Measurements from ENCODE around the gene SRXN1. TPM values are rescaled to one million over a fixed set of nuclear protein-coding genes. Genes with fewer than 3 reads are reported as not detected.
A peak's percentile ranks its signal among the peaks of the same experiment; 100 is the strongest.

SRXN1 gene
- 10 to 100 TPM; 16.2 to 30.2 (median 21.1) TPM for total RNA-seq

GRCh38 chr20:653110-653589, at the start of gene SRXN1:
TSS of gene SRXN1 (minus strand) at chr20:653200. CDS start at chr20:653185, 15 bp downstream.
- TF ChIP-seq POLR2A (IDR thresholded peaks at IDR 0.05) = no peak
- peak in 1 of 3 donors; percentile 22 for TF ChIP-seq POLR2AphosphoS5 (IDR thresholded peaks at IDR 0.05)
- TF ChIP-seq CTCF (IDR thresholded peaks at IDR 0.05) = peak in 1 of 3 donors; percentile 56

GRCh38 chr20:701401-702129, 48.6 kb upstream of the SRXN1 start:
- peaks cover 0 to 56% of the 10 kb centered on the region in 2 donors for H3K27me3 ChIP-seq
- peak in 1 of 2 donors; percentile 48 for DNase-seq (ENCODE audit: low spot score in 2 of 2)
- H3K9me3 ChIP-seq = no peaks in the 10 kb centered on the region
- intact Hi-C loops (cut with DNase I; ENCODE audit: low total_unique reads) = no loop called here
- no peak overlapping the region for H3K27ac ChIP-seq
- H3K4me1 ChIP-seq = no peaks in the 10 kb centered on the region
- H3K4me3 ChIP-seq = no peak overlapping the region
- H3K36me3 ChIP-seq = no peaks in the 10 kb centered on the region
- TF ChIP-seq POLR2A (IDR thresholded peaks at IDR 0.05) (no peak), POLR2AphosphoS5 (IDR thresholded peaks at IDR 0.05) (no peak), CTCF (IDR thresholded peaks at IDR 0.05) (no peak)

More at GRCh38 chr20:653110-653589, at the start of gene SRXN1:
- H3K4me1 ChIP-seq = no peaks in the 10 kb centered on the region
- H3K4me3 ChIP-seq = peak within 1 kb of the TSS; percentile 58 to 82 (median 72)
- H3K36me3 ChIP-seq = peaks cover 6% of the 10 kb centered on the region
- intact Hi-C loops (cut with DNase I; ENCODE audit: low total_unique reads) = no loop called here
- peak within 1 kb of the TSS; percentile 83 to 89 for H3K27ac ChIP-seq
- no peaks in the 10 kb centered on the region for H3K27me3 ChIP-seq
- H3K9me3 ChIP-seq = peaks cover 0 to 5% of the 10 kb centered on the region in 2 donors
- peak; percentile 78 to 82 for DNase-seq (ENCODE audit: low spot score in 2 of 2)

GRCh38 chr20:699811-700338, 46.9 kb upstream of the SRXN1 start:
- H3K4me1 ChIP-seq = no peaks in the 10 kb centered on the region
- H3K9me3 ChIP-seq = no peaks in the 10 kb centered on the region
- peaks cover 0 to 42% of the 10 kb centered on the region in 2 donors for H3K27me3 ChIP-seq
- TF ChIP-seq CTCF (IDR thresholded peaks at IDR 0.05) = no peak
- no peak for TF ChIP-seq POLR2AphosphoS5 (IDR thresholded peaks at IDR 0.05)
- TF ChIP-seq POLR2A (IDR thresholded peaks at IDR 0.05) = no peak
- intact Hi-C loops (cut with DNase I; ENCODE audit: low total_unique reads) = no loop called here
- no peaks in the 10 kb centered on the region for H3K36me3 ChIP-seq
- peak in 1 of 2 donors; percentile 31 for DNase-seq (ENCODE audit: low spot score in 2 of 2)
- no peak overlapping the region for H3K4me3 ChIP-seq
- no peak overlapping the region for H3K27ac ChIP-seq

- H3K36me3 ChIP-seq = no peaks in the 10 kb centered on the region
- no peaks in the 10 kb centered on the region for H3K4me1 ChIP-seq
- H3K9me3 ChIP-seq = no peaks in the 10 kb centered on the region
- TF ChIP-seq POLR2AphosphoS5 (IDR thresholded peaks at IDR 0.05) = no peak
- TF ChIP-seq CTCF (IDR thresholded peaks at IDR 0.05) = no peak
- TF ChIP-seq POLR2A (IDR thresholded peaks at IDR 0.05) = no peak
- peaks cover 0 to 42% of the 10 kb centered on the region in 2 donors for H3K27me3 ChIP-seq
- H3K27ac ChIP-seq = no peak overlapping the region
- peak in 1 of 2 donors; percentile 22 for DNase-seq (ENCODE audit: low spot score in 2 of 2)
- intact Hi-C loops (cut with DNase I; ENCODE audit: low total_unique reads) = no loop called here
- H3K4me3 ChIP-seq = no peak overlapping the region
Measured at GRCh38 chr20:699342-699741, 46.3 kb upstream of the SRXN1 start.

GRCh38 chr20:698276-698675, 45.3 kb upstream of the SRXN1 start:
- no peak for TF ChIP-seq POLR2A (IDR thresholded peaks at IDR 0.05)
- TF ChIP-seq CTCF (IDR thresholded peaks at IDR 0.05) = no peak
- no peak for TF ChIP-seq POLR2AphosphoS5 (IDR thresholded peaks at IDR 0.05)
- H3K9me3 ChIP-seq = no peaks in the 10 kb centered on the region
- intact Hi-C loops (cut with DNase I; ENCODE audit: low total_unique reads) = no loop called here

More at GRCh38 chr20:698276-698675, 45.3 kb upstream of the SRXN1 start:
- Histone ChIP-seq H3K4me3 (no peak overlapping the region), H3K36me3 (no peaks in the 10 kb centered on the region), H3K27ac (no peak overlapping the region), H3K4me1 (no peaks in the 10 kb centered on the region), H3K27me3 (peaks cover 0 to 42% of the 10 kb centered on the region in 2 donors)
- DNase-seq (ENCODE audit: low spot score in 2 of 2) = peak in 1 of 2 donors; percentile 19
